ENCODE measurements around the gene GABRA5.

- no peak for TF ChIP-seq CTCF (conservative IDR thresholded peaks at IDR 0.05 in 1 of 2, IDR thresholded peaks at IDR 0.05 in 1 of 2; ENCODE audit: extremely low read depth in 1 of 2, insufficient read depth in 1 of 2, low read depth in 1 of 2, low read length in 2 of 2)
- no peak for TF ChIP-seq EZH2 (IDR thresholded peaks at IDR 0.05; ENCODE audit: borderline replicate concordance, low read length)
Measured at GRCh38 chr15:26844901-26845300, 22.0 kb upstream of the GABRA5 start.

All from mammary epithelial cell (primary cell).